EH (cell line): ENCODE results near the gene SYNJ2.
"Not testable (repeated sequence)": the region's sequence is repeated elsewhere in the genome, so short reads cannot be mapped to it uniquely, and the experiment has no call there.

Experiments used
- DNase-seq: peaks from one replicate; pipeline ENCODE4 v3.0.0-alpha.2; 2015; ENCODE audit warnings: low read depth

SYNJ2 gene, protein sequence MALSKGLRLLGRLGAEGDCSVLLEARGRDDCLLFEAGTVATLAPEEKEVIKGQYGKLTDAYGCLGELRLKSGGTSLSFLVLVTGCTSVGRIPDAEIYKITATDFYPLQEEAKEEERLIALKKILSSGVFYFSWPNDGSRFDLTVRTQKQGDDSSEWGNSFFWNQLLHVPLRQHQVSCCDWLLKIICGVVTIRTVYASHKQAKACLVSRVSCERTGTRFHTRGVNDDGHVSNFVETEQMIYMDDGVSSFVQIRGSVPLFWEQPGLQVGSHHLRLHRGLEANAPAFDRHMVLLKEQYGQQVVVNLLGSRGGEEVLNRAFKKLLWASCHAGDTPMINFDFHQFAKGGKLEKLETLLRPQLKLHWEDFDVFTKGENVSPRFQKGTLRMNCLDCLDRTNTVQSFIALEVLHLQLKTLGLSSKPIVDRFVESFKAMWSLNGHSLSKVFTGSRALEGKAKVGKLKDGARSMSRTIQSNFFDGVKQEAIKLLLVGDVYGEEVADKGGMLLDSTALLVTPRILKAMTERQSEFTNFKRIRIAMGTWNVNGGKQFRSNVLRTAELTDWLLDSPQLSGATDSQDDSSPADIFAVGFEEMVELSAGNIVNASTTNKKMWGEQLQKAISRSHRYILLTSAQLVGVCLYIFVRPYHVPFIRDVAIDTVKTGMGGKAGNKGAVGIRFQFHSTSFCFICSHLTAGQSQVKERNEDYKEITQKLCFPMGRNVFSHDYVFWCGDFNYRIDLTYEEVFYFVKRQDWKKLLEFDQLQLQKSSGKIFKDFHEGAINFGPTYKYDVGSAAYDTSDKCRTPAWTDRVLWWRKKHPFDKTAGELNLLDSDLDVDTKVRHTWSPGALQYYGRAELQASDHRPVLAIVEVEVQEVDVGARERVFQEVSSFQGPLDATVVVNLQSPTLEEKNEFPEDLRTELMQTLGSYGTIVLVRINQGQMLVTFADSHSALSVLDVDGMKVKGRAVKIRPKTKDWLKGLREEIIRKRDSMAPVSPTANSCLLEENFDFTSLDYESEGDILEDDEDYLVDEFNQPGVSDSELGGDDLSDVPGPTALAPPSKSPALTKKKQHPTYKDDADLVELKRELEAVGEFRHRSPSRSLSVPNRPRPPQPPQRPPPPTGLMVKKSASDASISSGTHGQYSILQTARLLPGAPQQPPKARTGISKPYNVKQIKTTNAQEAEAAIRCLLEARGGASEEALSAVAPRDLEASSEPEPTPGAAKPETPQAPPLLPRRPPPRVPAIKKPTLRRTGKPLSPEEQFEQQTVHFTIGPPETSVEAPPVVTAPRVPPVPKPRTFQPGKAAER (N-terminal part only)

GRCh38 chr6:157981395-157982101, at the start of gene SYNJ2:
Gene SYNJ2 (plus strand): TSS chr6:157981863. CDS start chr6:157981962, 99 bp downstream.
- DNase-seq, result peak; percentile 91

GRCh38 chr6:157935786-157936185, 45.9 kb upstream of the SYNJ2 start:
- no peak for DNase-seq

DNA sequence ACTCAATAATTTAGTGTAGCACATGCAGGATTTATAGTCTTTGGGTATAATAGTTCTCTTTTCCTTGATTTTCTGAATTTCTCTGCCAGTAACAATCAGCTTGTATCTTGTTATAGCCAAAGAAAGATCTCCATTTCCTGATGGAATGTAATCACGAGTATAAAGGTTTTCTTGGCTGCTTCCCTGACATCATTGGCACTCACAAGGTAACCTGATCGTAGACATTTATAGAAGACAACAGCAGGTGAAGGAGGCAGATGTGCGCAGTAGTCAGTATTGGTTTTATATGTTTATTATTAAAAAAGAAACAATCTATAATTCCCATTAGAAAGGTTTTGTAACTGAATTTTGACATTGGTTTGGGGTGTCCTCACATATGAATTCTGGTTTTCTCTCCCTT, 44.3 kb upstream of the SYNJ2 start:
- DNase-seq, result no peak

DNA sequence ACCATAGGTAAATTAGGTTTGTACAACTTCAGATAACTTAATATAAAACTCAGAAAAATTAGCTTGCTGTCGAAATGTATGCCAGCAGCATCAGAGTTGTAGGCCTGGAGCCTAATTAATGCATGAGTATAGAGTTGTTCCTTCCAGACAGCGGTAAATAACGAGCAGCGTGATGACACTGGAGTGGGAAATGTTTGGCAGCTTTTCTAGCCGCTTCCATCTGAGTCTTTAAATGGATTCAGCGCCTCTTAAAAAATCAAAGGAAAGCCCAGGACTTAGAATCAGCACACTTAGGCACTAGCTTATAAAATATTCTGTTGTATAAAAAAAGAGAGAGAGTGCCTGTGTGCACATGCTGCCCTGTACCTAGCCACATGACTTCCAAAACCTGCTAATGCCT, 43.7 kb upstream of the SYNJ2 start:
- DNase-seq, result no peak

- DNase-seq, result not testable (repeated sequence)
Observed at GRCh38 chr6:157940375-157941036, 41.2 kb upstream of the SYNJ2 start.

DNA sequence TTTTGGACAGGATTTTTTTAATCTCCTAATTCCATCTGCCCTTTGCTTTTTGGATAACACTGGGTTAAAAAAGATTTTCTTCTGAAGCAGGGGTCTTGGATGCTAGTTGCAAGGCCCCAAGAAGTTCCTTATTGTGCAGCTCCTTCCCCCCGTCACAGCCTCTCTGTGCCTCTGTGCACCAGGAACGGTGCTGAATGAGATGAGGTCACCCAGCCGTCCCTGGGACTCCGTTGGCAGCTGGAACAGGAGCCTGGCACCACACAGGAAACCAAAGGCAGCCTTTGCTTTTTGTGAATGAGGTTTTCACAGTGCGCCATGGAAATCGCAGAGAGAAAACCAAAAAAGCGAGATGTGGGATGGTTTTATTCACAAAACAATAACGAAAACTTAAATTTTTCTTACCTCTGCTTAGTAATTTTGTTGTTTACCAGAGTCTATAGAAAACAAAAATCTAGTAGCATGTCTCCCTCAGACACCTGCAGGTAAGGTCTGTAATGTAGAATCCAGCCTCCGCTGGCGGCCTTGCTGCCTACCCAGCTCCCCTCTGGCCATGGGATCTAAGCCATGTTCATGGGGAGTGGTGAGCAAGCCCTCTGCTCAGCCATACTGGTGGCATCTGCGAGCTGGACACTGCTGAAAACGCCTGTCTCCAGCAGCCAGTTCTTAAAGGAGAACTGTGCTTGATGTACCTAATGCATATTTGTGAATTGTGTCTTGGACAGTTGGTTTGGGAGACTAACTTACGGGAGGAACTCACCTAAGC, 40.4 kb upstream of the SYNJ2 start:
- DNase-seq, result no peak

- DNase-seq, result no peak
Observed at GRCh38 chr6:157942351-157942750, 39.3 kb upstream of the SYNJ2 start.

- no peak for DNase-seq
Observed at GRCh38 chr6:157943249-157943963, 38.3 kb upstream of the SYNJ2 start.

DNA sequence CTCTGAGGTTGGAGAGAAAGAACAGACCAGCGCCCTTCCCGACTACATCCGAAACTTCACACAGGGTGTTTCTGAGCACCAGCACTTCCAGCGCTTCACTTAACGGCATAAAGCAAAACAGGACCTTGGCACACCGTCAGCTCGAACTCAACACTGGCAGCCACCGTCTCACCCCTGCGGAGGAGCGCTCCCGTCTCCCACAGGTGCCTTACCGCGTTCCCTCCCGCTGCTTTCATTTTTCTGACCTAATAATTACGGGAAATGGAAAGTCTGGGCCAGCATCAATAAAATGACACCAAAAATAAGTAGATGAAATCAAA, 37.7 kb upstream of the SYNJ2 start:
- no peak for DNase-seq

DNA sequence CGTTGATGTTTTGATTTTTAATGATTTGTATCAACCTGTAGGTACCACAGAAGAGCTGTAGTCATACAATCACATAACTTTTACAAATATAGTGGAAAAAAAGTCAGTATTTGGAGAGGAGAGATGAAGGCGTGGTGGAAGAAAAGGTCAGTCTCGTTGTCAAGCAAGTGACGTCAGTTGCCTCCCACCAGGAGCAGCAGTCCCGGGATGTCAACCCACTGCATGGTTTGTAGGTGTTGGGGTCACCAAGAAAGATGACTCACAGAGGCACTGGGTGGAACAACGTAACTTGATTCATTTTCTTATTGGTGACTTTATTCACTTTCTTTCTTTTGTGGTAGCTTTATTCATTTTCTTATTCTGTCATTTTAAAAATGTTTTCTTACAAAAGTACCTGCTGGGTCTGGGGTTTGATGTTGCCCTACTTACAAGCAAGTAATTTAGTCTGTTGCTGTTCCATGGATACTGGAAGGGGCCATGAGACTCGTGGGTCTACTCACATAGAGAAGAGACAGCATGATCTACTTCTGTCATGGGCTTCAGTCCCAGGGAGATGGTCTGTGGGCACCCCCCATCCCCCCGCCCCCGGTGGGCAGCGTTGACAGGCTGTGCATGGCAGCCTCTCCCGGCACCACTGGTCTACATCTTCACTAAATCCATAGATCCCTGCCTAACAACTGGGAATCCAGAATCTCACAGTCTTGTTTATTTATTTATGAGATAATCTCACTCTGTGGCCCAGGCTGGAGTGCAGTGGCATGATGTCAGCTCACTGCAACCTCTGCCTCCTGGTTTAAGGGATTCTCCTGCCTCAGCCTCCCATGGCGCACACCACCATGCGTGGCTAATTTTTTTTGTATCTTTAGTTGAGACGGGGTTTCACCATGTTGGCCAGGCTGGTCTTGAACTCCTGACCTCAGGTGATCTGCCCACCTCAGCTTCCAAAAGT, 36.4 kb upstream of the SYNJ2 start:
- DNase-seq, result no peak

GRCh38 chr6:157946053-157946617, 35.5 kb upstream of the SYNJ2 start:
- DNase-seq, result no peak

- peak; percentile 24 for DNase-seq
Observed at GRCh38 chr6:157946865-157947532, 34.7 kb upstream of the SYNJ2 start.

GRCh38 chr6:157950899-157951298, 30.8 kb upstream of the SYNJ2 start:
- DNase-seq, result not testable (repeated sequence)

- DNase-seq, result no peak
Observed at GRCh38 chr6:157951828-157952227, 29.8 kb upstream of the SYNJ2 start.

DNA sequence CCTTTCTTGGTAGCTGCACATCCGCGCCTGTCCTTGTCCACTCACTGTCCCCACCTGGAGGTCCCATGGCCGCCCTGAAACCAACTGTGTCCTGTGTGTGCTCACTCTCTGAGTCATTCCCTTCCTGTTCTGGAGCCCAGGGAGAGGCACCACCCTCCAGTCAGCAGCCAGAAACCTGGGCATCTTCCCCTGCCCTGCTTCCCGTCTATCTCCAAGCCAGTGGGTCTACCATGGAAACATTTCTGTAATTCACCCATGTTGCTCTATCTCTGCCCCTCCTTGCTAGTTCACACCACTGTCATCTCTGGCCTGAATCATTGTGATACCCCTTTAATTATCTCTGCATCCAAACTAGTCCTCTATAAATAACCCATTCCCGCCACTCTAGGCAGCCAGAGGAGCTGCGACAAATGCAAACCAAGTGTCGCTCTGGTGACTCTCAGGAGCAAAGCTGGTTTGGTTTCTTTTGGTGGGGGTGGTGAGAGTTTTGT, 28.8 kb upstream of the SYNJ2 start:
- peak; percentile 33 for DNase-seq

- DNase-seq, result no peak
Observed at GRCh38 chr6:157953580-157954091, 28.0 kb upstream of the SYNJ2 start.
